IMR-90 (cell line): ENCODE measurements around the gene ZC2HC1C. TPM values are rescaled to one million over a fixed set of nuclear protein-coding genes. Genes with fewer than 3 reads are reported as not detected.

Source experiments
- ATAC-seq: fragments of 200-7000 bp; cut with Tn5 transposase; 2 replicates; pipeline ENCODE4 v1.9.1; 2020; ENCODE audit warnings: low read depth, mild to moderate bottlenecking, moderate library complexity
- BruUV-seq: library from RNA; stranded (reverse); fragments of 400-500 nt; replicated peaks from 2 replicates; lab custom pipeline; 2021; lab: Mats Ljungman, UMichigan
- CTCF ChIA-PET: fragments of 300-600 bp; formaldehyde crosslinking; extraction: SDS; loops from one replicate; lab custom pipeline; 2021; ENCODE audit warnings: antibody characterized with exemption; lab: Yijun Ruan, JAX
- POLR2A ChIA-PET: fragments of 300-600 bp; sonication (Branson Sonifier 250); formaldehyde crosslinking; loops from one replicate; lab custom pipeline; 2022; ENCODE audit warnings: antibody characterized with exemption; ENCODE audit not compliant: unreplicated experiment; lab: Charles Lee
- DNase-seq: peaks from one replicate; pipeline ENCODE4 v3.0.0; 2013
- H2AFZ ChIP-seq: replicated peaks from 2 replicates; pipeline ENCODE3; 2013; ENCODE audit warnings: low read length, mild to moderate bottlenecking; ENCODE audit not compliant: poor library complexity
- H2AK5ac ChIP-seq: 2 replicates; pipeline ENCODE4 v1.6.1; 2013; ENCODE audit warnings: low read depth, low read length, inconsistent platforms
- H2AK9ac ChIP-seq: replicated peaks from 2 replicates; pipeline ENCODE3; 2013; ENCODE audit warnings: mild to moderate bottlenecking, low read depth, low read length, moderate library complexity; ENCODE audit not compliant: poor library complexity
- H2BK120ac ChIP-seq: 2 replicates; pipeline ENCODE4 v1.6.1; 2013; ENCODE audit warnings: low read depth, low read length, inconsistent platforms
- H2BK15ac ChIP-seq: 3 replicates; pipeline ENCODE4 v1.6.1; 2013; ENCODE audit warnings: low read depth, low read length, inconsistent platforms
- H2BK20ac ChIP-seq: 2 replicates; pipeline ENCODE4 v1.6.1; 2013; ENCODE audit warnings: low read depth, mild to moderate bottlenecking, inconsistent platforms, low read length, moderate library complexity
- H2BK5ac ChIP-seq: 2 replicates; pipeline ENCODE4 v1.6.1; 2013; ENCODE audit warnings: mild to moderate bottlenecking, low read depth, low read length, inconsistent platforms; ENCODE audit not compliant: poor library complexity, severe bottlenecking
- H3K14ac ChIP-seq: replicated peaks from 2 replicates; pipeline ENCODE4 v1.6.1; 2013; ENCODE audit warnings: low read depth, low read length, inconsistent platforms
- H3K18ac ChIP-seq: 2 replicates; pipeline ENCODE4 v1.6.1; 2013; ENCODE audit warnings: low read depth, low read length, control low read depth
- H3K23ac ChIP-seq: 2 replicates; pipeline ENCODE4 v1.6.1; 2013; ENCODE audit warnings: low read depth, low read length, inconsistent platforms
- H3K27ac ChIP-seq: 2 replicates; pipeline ENCODE4 v1.5.1; 2013; ENCODE audit warnings: mild to moderate bottlenecking, control low read depth, low read length; ENCODE audit not compliant: insufficient read depth
- H3K27me3 ChIP-seq: 2 replicates; pipeline ENCODE4 v1.6.1; 2013; ENCODE audit warnings: low read length; ENCODE audit not compliant: control insufficient read depth, insufficient read depth
- H3K36me3 ChIP-seq: 2 replicates; pipeline ENCODE4 v1.6.1; 2013; ENCODE audit warnings: low read length, mixed read lengths; ENCODE audit not compliant: control insufficient read depth, insufficient read depth
- H3K4ac ChIP-seq: 2 replicates; pipeline ENCODE4 v1.6.1; 2013; ENCODE audit warnings: low read depth, low read length, inconsistent platforms
- H3K4me1 ChIP-seq: 2 replicates; pipeline ENCODE4 v1.6.1; 2013; ENCODE audit warnings: low read length, mixed read lengths; ENCODE audit not compliant: control insufficient read depth, insufficient read depth
- H3K4me2 ChIP-seq: 2 replicates; pipeline ENCODE4 v1.6.1; 2013; ENCODE audit warnings: low read depth, mild to moderate bottlenecking, control low read depth, low read length, moderate library complexity
- H3K4me3 ChIP-seq: 2 replicates; pipeline ENCODE4 v1.5.1; 2013; ENCODE audit warnings: low read depth, mild to moderate bottlenecking, control low read depth, low read length, moderate library complexity; ENCODE audit not compliant: insufficient read depth
- H3K56ac ChIP-seq: 2 replicates; pipeline ENCODE4 v1.6.1; 2013; ENCODE audit warnings: low read length, inconsistent platforms; ENCODE audit not compliant: insufficient read depth; ENCODE audit errors: extremely low read depth
- H3K79me1 ChIP-seq, 2 experiments: 2 replicates each; pipeline ENCODE4 v1.6.1; 2013; ENCODE audit warnings: low read length in 2 of 2, inconsistent platforms in 1 of 2, low read depth in 1 of 2
- H3K9ac ChIP-seq: 2 replicates; pipeline ENCODE4 v1.6.1; 2013; ENCODE audit warnings: low read depth, low read length, control low read depth
- H3K9me1 ChIP-seq: 2 replicates; pipeline ENCODE4 v1.6.1; 2013; ENCODE audit warnings: low read length, inconsistent platforms; ENCODE audit not compliant: insufficient read depth
- H3K9me3 ChIP-seq: 2 replicates; pipeline ENCODE4 v1.6.1; 2013; ENCODE audit warnings: low read length; ENCODE audit not compliant: control insufficient read depth, insufficient read depth
- H4K20me1 ChIP-seq: 2 replicates; pipeline ENCODE4 v1.6.1; 2013; ENCODE audit warnings: low read length, inconsistent platforms; ENCODE audit not compliant: insufficient read depth
- H4K5ac ChIP-seq: 2 replicates; pipeline ENCODE4 v1.6.1; 2013; ENCODE audit warnings: mild to moderate bottlenecking, low read depth, low read length, control low read depth
- H4K8ac ChIP-seq, 2 experiments: 2 replicates each; pipeline ENCODE4 v1.6.1; 2013; ENCODE audit warnings: low read depth in 2 of 2, low read length in 2 of 2, control low read depth in 1 of 2, inconsistent platforms in 1 of 2
- H4K91ac ChIP-seq: 2 replicates; pipeline ENCODE4 v1.6.1; 2013; ENCODE audit warnings: low read depth, low read length, inconsistent platforms; ENCODE audit not compliant: insufficient read depth
- BHLHE40 ChIP-seq: fragments of 150-350 bp; IDR thresholded peaks from 2 replicates; pipeline ENCODE4 v1.6.1; 2016; ENCODE audit warnings: mild to moderate bottlenecking, low read depth, low read length
- CEBPB ChIP-seq: IDR thresholded peaks from 2 replicates; pipeline ENCODE4 v1.6.1; 2012; ENCODE audit warnings: low read depth, low read length, improper control_type of control experiment
- CTCF ChIP-seq: conservative IDR thresholded peaks from 2 replicates; pipeline ENCODE4 v1.5.1; 2012; ENCODE audit warnings: mild to moderate bottlenecking, low read depth, low read length, improper control_type of control experiment
- ELK1 ChIP-seq: fragments of 150-350 bp; IDR thresholded peaks from 2 replicates; pipeline ENCODE4 v1.6.1; 2016; ENCODE audit warnings: low read depth, mild to moderate bottlenecking, low read length, moderate library complexity, borderline replicate concordance
- FOS ChIP-seq: fragments of 150-350 bp; IDR thresholded peaks from 2 replicates; pipeline ENCODE4 v1.6.1; 2016; ENCODE audit warnings: low read depth, low read length
- MAFK ChIP-seq: IDR thresholded peaks from 2 replicates; pipeline ENCODE4 v1.6.1; 2012; ENCODE audit warnings: low read depth, low read length, improper control_type of control experiment
- MAZ ChIP-seq: IDR thresholded peaks from 2 replicates; pipeline ENCODE4 v1.6.1; 2012; ENCODE audit warnings: low read depth, mild to moderate bottlenecking, low read length, improper control_type of control experiment, moderate library complexity, borderline replicate concordance
- MXI1 ChIP-seq: IDR thresholded peaks from 2 replicates; pipeline ENCODE4 v1.6.1; 2012; ENCODE audit warnings: low read depth, mild to moderate bottlenecking, low read length, moderate library complexity, borderline replicate concordance
- NFE2L2 ChIP-seq: fragments of 150-350 bp; IDR thresholded peaks from 2 replicates; pipeline ENCODE4 v1.6.1; 2016; ENCODE audit warnings: low read depth, mild to moderate bottlenecking, low read length
- POLR2A ChIP-seq: IDR thresholded peaks from 2 replicates; pipeline ENCODE4 v1.6.1; 2012; ENCODE audit warnings: mild to moderate bottlenecking, low read depth, low read length
- RCOR1 ChIP-seq: IDR thresholded peaks from 2 replicates; pipeline ENCODE4 v1.6.1; 2012; ENCODE audit warnings: mild to moderate bottlenecking, low read length, improper control_type of control experiment; ENCODE audit not compliant: insufficient replicate concordance
- SMC3 ChIP-seq: fragments of 150-350 bp; IDR thresholded peaks from 2 replicates; pipeline ENCODE4 v1.6.1; 2016; ENCODE audit warnings: low read depth, mild to moderate bottlenecking, antibody characterized with exemption, low read length, moderate library complexity
- USF2 ChIP-seq: fragments of 150-350 bp; IDR thresholded peaks from 2 replicates; pipeline ENCODE4 v1.6.1; 2017; ENCODE audit warnings: mild to moderate bottlenecking, antibody characterized with exemption, low read length, low read depth
- WGBS, 2 experiments: methylation state at CpG; one replicate each; pipeline versions ENCODE4 v1.1.5 to v1.1.7; 2013; ENCODE audit warnings: missing lambda C conversion rate in 2 of 2; ENCODE audit not compliant: insufficient read length in 1 of 2; ENCODE audit errors: extremely low coverage in 2 of 2; 5-methylcytosine and 5-hydroxymethylcytosine counted together
- dilution Hi-C: fragments of 300-500 bp; cut with HindIII; formaldehyde crosslinking; loops from one replicate; pipeline ENCODE4 v1.14.3; 2018; ENCODE audit warnings: low sequenced_read_pairs; ENCODE audit not compliant: unreplicated experiment
- in situ Hi-C: fragments of 300-500 bp; cut with MboI; formaldehyde crosslinking; loops from 3 replicates; pipeline ENCODE4 v1.14.3; 2019; ENCODE audit warnings: low sequenced_read_pairs, inconsistent platforms, mixed read lengths
- intact Hi-C: fragments of 100-400 bp; cut with micrococcal nuclease; formaldehyde crosslinking; loops from 2 replicates; pipeline ENCODE4 v1.10.0; 2022
- polyA plus RNA-seq, 3 experiments: library from polyadenylated mRNA; depleted of rRNA; stranded (reverse); fragments of >200 nt; gene quantifications; 2 replicates each; pipeline ENCODE4 v1.2.3, GENCODE V29; 2012; ENCODE audit warnings: low replicate concordance in 1 of 3
- total RNA-seq: library from RNA; depleted of rRNA; stranded (reverse); fragments of >200 nt; gene quantifications from 2 replicates; pipeline ENCODE4 v1.2.3, GENCODE V29; 2012

Gene ZC2HC1C
- total and polyA plus RNA-seq, 2 of the 4 experiments (the other 2 are of a cell fraction): 0.15 to 0.54 TPM

- no peak for TF ChIP-seq ELK1
These were observed 51.3 kb downstream of the ZC2HC1C start (continued) for GRCh38 chr14:75120541-75121291.

- Histone ChIP-seq H2BK120ac (no peak overlapping the region), H3K4me2 (no peak overlapping the region), H3K23ac (no peak overlapping the region), H2AK5ac (no peak overlapping the region), H4K20me1 (no peaks in the 10 kb centered on the region), H3K4me1 (peaks cover 7% of the 10 kb centered on the region; the same call in 1 of the 2 replicates), H3K9ac (no peak overlapping the region), H2AK9ac (no peak overlapping the region), H3K9me1 (no peaks in the 10 kb centered on the region), H2BK5ac (no peak overlapping the region), H2AFZ (no peak overlapping the region), H3K27ac (no peak overlapping the region), H3K36me3 (peaks cover 6% of the 10 kb centered on the region; the same call in 1 of the 2 replicates), H3K4ac (no peak overlapping the region), H2BK20ac (no peak overlapping the region), H3K18ac (no peak overlapping the region), H4K5ac (no peak overlapping the region), H4K91ac (no peak overlapping the region), H3K56ac (no peak overlapping the region), H3K9me3 (no peaks in the 10 kb centered on the region), H3K27me3 (no peaks in the 10 kb centered on the region), H3K4me3 (no peak overlapping the region), H2BK15ac (no peak overlapping the region), H3K79me1 (peaks cover 14 to 26% of the 10 kb centered on the region in 2 experiments), H4K8ac (no peak overlapping the region), H3K14ac (no peak overlapping the region)
- no TSS peak for BruUV-seq
- dilution Hi-C loops: no loop called here
- ATAC-seq (no peak), DNase-seq (no peak)
- intact Hi-C loops: no loop called here
- ChIA-PET CTCF (no interaction called here), POLR2A (interaction anchor here (0.6 kb wide), 1 partner anchor 214 kb away, joined by 6 read pairs; no protein-coding TSS in a partner anchor)
- WGBS, 2 experiments: no CpG with 5 or more reads among the region's 7 CpGs
- in situ Hi-C loops: no loop called here
- TF ChIP-seq SMC3 (no peak), CEBPB (no peak), RCOR1 (no peak), MXI1 (no peak), MAZ (no peak), CTCF (no peak), POLR2A (no peak), NFE2L2 (no peak), BHLHE40 (no peak), MAFK (no peak), FOS (no peak), USF2 (no peak)
These were observed 52.1 kb downstream of the ZC2HC1C start for GRCh38 chr14:75121552-75121951.
